Endodermal cell (in vitro differentiated cells): ENCODE data around the gene GABPA. TPM values are rescaled to one million over a fixed set of nuclear protein-coding genes. Genes with fewer than 3 reads are reported as not detected.

Source experiments
- DNase-seq: peaks from one replicate; pipeline ENCODE4 v3.0.0-alpha.2; 2017
- H3K27ac ChIP-seq: 2 replicates; pipeline ENCODE4 v1.5.1; 2013; ENCODE audit warnings: mild to moderate bottlenecking, low read depth, low read length, moderate library complexity
- H3K27me3 ChIP-seq: 2 replicates; pipeline ENCODE4 v1.6.1; 2013; ENCODE audit warnings: mild to moderate bottlenecking, low read length, moderate library complexity; ENCODE audit not compliant: insufficient read depth, control insufficient read depth, poor library complexity, severe bottlenecking
- H3K36me3 ChIP-seq: 2 replicates; pipeline ENCODE4 v1.7.0; 2013; ENCODE audit warnings: mild to moderate bottlenecking, low read length, moderate library complexity; ENCODE audit not compliant: control insufficient read depth, insufficient read depth
- H3K4me1 ChIP-seq: one replicate; pipeline ENCODE4 v1.7.0; 2013; ENCODE audit warnings: low read length; ENCODE audit not compliant: control insufficient read depth, insufficient read depth
- H3K4me3 ChIP-seq: 2 replicates; pipeline ENCODE4 v1.5.1; 2013; ENCODE audit warnings: mild to moderate bottlenecking, low read length, moderate library complexity
- H3K9ac ChIP-seq: 2 replicates; pipeline ENCODE4 v1.6.1; 2013; ENCODE audit warnings: mild to moderate bottlenecking, low read length, moderate library complexity; ENCODE audit not compliant: poor library complexity, severe bottlenecking; ENCODE audit errors: extremely low read depth
- H3K9me3 ChIP-seq: 2 replicates; pipeline ENCODE4 v1.6.1; 2013; ENCODE audit warnings: mild to moderate bottlenecking, low read length, moderate library complexity; ENCODE audit not compliant: control insufficient read depth
- H3K27ac Mint-ChIP-seq: 2 replicates; pipeline ENCODE4 v1.8.0; 2020; ENCODE audit warnings: mixed read lengths
- H3K27me3 Mint-ChIP-seq: 2 replicates; pipeline ENCODE4 v1.8.0; 2021; ENCODE audit warnings: mild to moderate bottlenecking, mixed read lengths; ENCODE audit not compliant: insufficient read depth
- H3K36me3 Mint-ChIP-seq: 2 replicates; pipeline ENCODE4 v1.8.0; 2020; ENCODE audit warnings: low read depth, mixed read lengths
- H3K4me1 Mint-ChIP-seq: 2 replicates; pipeline ENCODE4 v1.8.0; 2020; ENCODE audit warnings: mixed read lengths
- H3K4me3 Mint-ChIP-seq: 2 replicates; pipeline ENCODE4 v1.8.0; 2020; ENCODE audit warnings: mild to moderate bottlenecking, moderate library complexity, mixed read lengths
- H3K9me3 Mint-ChIP-seq: 2 replicates; pipeline ENCODE4 v1.8.0; 2020; ENCODE audit warnings: mild to moderate bottlenecking, mixed read lengths
- CTCF ChIP-seq: fragments of 200-600 bp; sonication (generic); conservative IDR thresholded peaks from 2 replicates; pipeline ENCODE4 v1.5.0; 2021; ENCODE audit warnings: antibody characterized with exemption, mild to moderate bottlenecking
- WGBS, 2 experiments: methylation state at CpG; one replicate each; pipeline versions ENCODE4 v1.1.5 to v1.1.7; 2013; ENCODE audit warnings: missing lambda C conversion rate in 2 of 2, mixed read lengths in 1 of 2; ENCODE audit not compliant: insufficient coverage in 1 of 2, insufficient read length in 1 of 2; 5-methylcytosine and 5-hydroxymethylcytosine counted together
- total RNA-seq, 2 donors: library from RNA; stranded (reverse); fragmentation: NEBNext Ultra II Directional in 1 of 2; extraction: Animal tissue kit (Norgen Biotek cat#: 25700) in 1 of 2; gene quantifications; 2 replicates in 1 of 2; 3 replicates in 1 of 2; pipeline ENCODE4 v1.2.1, GENCODE V29; 2021

GABPA gene
- total RNA-seq, 2 donors from 2014 or later: 30.4 to 35.3 TPM

- no peak overlapping the region for H3K4me3 Mint-ChIP-seq
- Histone ChIP-seq H3K9ac (no peak overlapping the region), H3K27ac (no peak overlapping the region), H3K4me3 (no peak overlapping the region), H3K27me3 (no peaks in the 10 kb centered on the region), H3K4me1 (no peaks in the 10 kb centered on the region), H3K36me3 (peaks cover 40% of the 10 kb centered on the region), H3K9me3 (no peaks in the 10 kb centered on the region)
- H3K27me3 Mint-ChIP-seq: no peaks in the 10 kb centered on the region
- no peak for DNase-seq
- peaks cover 27% of the 10 kb centered on the region for H3K36me3 Mint-ChIP-seq
- no peaks in the 10 kb centered on the region for H3K9me3 Mint-ChIP-seq
- 90 to 93% methylated on average over 2 to 6 of the region's 6 CpGs for WGBS, 2 experiments
- no peak overlapping the region for H3K27ac Mint-ChIP-seq
- TF ChIP-seq CTCF: no peak
- H3K4me1 Mint-ChIP-seq: peaks cover 15% of the 10 kb centered on the region
Observed at GRCh38 chr21:25732091-25732760, 2.5 kb upstream of the GABPA start.

- peaks cover 18% of the 10 kb centered on the region for H3K4me1 Mint-ChIP-seq
Observed at GRCh38 chr21:25733859-25734653, 716 bp upstream of the GABPA start.

GRCh38 chr21:25734654-25734903 is 193 bp upstream of the GABPA start:
- Mint-ChIP-seq H3K9me3 (no peaks in the 10 kb centered on the region), H3K27ac (peak overlapping the region; percentile 100), H3K4me1 (peaks cover 18% of the 10 kb centered on the region), H3K36me3 (peaks cover 8% of the 10 kb centered on the region), H3K4me3 (peak overlapping the region; percentile 97), H3K27me3 (no peaks in the 10 kb centered on the region)
- no peak for DNase-seq
- Histone ChIP-seq H3K9ac (peak overlapping the region; percentile 91), H3K36me3 (peaks cover 17% of the 10 kb centered on the region), H3K4me1 (no peaks in the 10 kb centered on the region), H3K27ac (peak overlapping the region; percentile 82), H3K4me3 (peak overlapping the region; percentile 98), H3K27me3 (no peaks in the 10 kb centered on the region), H3K9me3 (no peaks in the 10 kb centered on the region)
- TF ChIP-seq CTCF: no peak
- 0% methylated on average over 3 to 10 of the region's 10 CpGs for WGBS, 2 experiments

More at GRCh38 chr21:25733859-25734653, 716 bp upstream of the GABPA start:
- H3K9ac ChIP-seq: peak overlapping the region; percentile 91
- no peaks in the 10 kb centered on the region for H3K27me3 ChIP-seq
- no peaks in the 10 kb centered on the region for H3K4me1 ChIP-seq
- Mint-ChIP-seq H3K9me3 (no peaks in the 10 kb centered on the region), H3K4me3 (peak overlapping the region; percentile 97), H3K27ac (peak overlapping the region; percentile 100), H3K27me3 (no peaks in the 10 kb centered on the region), H3K36me3 (peaks cover 12% of the 10 kb centered on the region)
- H3K27ac ChIP-seq: peak overlapping the region; percentile 82
- TF ChIP-seq CTCF: no peak
- no peaks in the 10 kb centered on the region for H3K9me3 ChIP-seq
- peaks cover 22% of the 10 kb centered on the region for H3K36me3 ChIP-seq
- peak overlapping the region; percentile 98 for H3K4me3 ChIP-seq
- WGBS, 2 experiments: 9 to 22% methylated on average over 13 to 30 of the region's 30 CpGs
- DNase-seq: no peak
